DND-41 (cell line): ENCODE data around the gene PARVA.

Experiments used
- ATAC-seq: fragments of 200-7000 bp; cut with Tn5 transposase; 3 replicates; pipeline ENCODE4 v1.9.1; 2021; ENCODE audit warnings: low read depth; ENCODE audit not compliant: insufficient read depth
- DNase-seq: peaks from one replicate; pipeline ENCODE4 v3.0.0-alpha.2; 2020
- H2AFZ ChIP-seq: 2 replicates; pipeline ENCODE4 v1.6.0; 2012; ENCODE audit warnings: low read depth, low read length
- H3K27ac ChIP-seq: 2 replicates; pipeline ENCODE4 v1.5.1; 2012; ENCODE audit warnings: low read length, inconsistent platforms
- H3K27me3 ChIP-seq: fragments of 200-600 bp; sonication (generic); 2 replicates; pipeline ENCODE4 v1.6.0; 2012; ENCODE audit warnings: low read length, mild to moderate bottlenecking, inconsistent platforms; ENCODE audit not compliant: insufficient read depth, poor library complexity
- H3K36me3 ChIP-seq: 2 replicates; pipeline ENCODE4 v1.5.1; 2012; ENCODE audit warnings: low read length, inconsistent platforms; ENCODE audit not compliant: insufficient read depth
- H3K4me1 ChIP-seq: 2 replicates; pipeline ENCODE4 v1.5.1; 2012; ENCODE audit warnings: mild to moderate bottlenecking, low read length; ENCODE audit not compliant: insufficient read depth
- H3K4me2 ChIP-seq: 2 replicates; pipeline ENCODE4 v1.6.0; 2012; ENCODE audit warnings: mild to moderate bottlenecking, moderate library complexity, low read length, inconsistent platforms; ENCODE audit not compliant: insufficient read depth
- H3K4me3 ChIP-seq, 2 experiments: fragments of 200-600 bp in 1 of 2; shearing (Covaris generic) in 1 of 2; 2 replicates each; pipeline ENCODE4 v1.5.1; 2012 to 2016; ENCODE audit warnings: inconsistent platforms in 2 of 2, low read length in 2 of 2, mild to moderate bottlenecking in 2 of 2, low read depth in 1 of 2, moderate library complexity in 1 of 2
- H3K79me2 ChIP-seq: 2 replicates; pipeline ENCODE4 v1.6.0; 2012; ENCODE audit warnings: low read length, inconsistent platforms; ENCODE audit not compliant: insufficient read depth
- H3K9ac ChIP-seq: 2 replicates; pipeline ENCODE4 v1.6.0; 2012; ENCODE audit warnings: low read depth, mild to moderate bottlenecking, inconsistent platforms, low read length, moderate library complexity
- H3K9me3 ChIP-seq: 2 replicates; pipeline ENCODE4 v1.5.1; 2012; ENCODE audit warnings: low read length, moderate library complexity, mild to moderate bottlenecking, inconsistent platforms; ENCODE audit not compliant: insufficient read depth, severe bottlenecking
- H4K20me1 ChIP-seq: 2 replicates; pipeline ENCODE4 v1.6.0; 2012; ENCODE audit warnings: low read length; ENCODE audit not compliant: insufficient read depth
- CTCF ChIP-seq: IDR thresholded peaks from 2 replicates; pipeline ENCODE4 v1.5.1; 2012; ENCODE audit warnings: borderline replicate concordance, low read length, moderate library complexity, mild to moderate bottlenecking; ENCODE audit not compliant: poor library complexity, severe bottlenecking; ENCODE audit errors: extremely low read depth
- EZH2 ChIP-seq: IDR thresholded peaks from 3 replicates; pipeline ENCODE4 v1.6.1; 2012; ENCODE audit warnings: borderline replicate concordance, low read depth, mild to moderate bottlenecking, moderate library complexity, low read length, inconsistent platforms; ENCODE audit not compliant: severe bottlenecking

PARVA gene

DNA sequence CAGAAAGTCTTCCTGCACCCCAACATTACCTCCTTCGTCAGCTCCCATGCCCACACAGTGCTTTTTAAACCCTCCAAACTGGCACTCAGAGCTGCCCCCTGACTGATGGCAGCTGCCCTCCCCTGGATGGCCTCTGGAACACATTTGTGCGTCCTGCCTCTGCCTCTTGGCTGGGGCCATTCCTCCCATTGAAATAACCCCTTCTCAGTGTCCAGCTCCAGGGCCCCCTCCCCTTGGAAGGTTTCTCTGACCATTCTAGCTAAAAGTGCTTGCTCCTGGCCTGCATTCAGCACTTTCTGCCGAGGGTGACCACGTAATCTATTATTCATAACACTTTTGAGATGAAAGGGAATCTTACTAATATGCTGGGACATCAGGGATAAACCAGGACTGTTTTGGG lies 130.0 kb downstream of the PARVA start:
- Histone ChIP-seq H3K9ac (no peak overlapping the region), H3K4me3 (no peak overlapping the region), H4K20me1 (no peaks in the 10 kb centered on the region), H3K9me3 (no peaks in the 10 kb centered on the region), H3K79me2 (no peaks in the 10 kb centered on the region), H3K27ac (no peak overlapping the region), H3K4me1 (no peaks in the 10 kb centered on the region), H3K36me3 (no peaks in the 10 kb centered on the region), H3K4me2 (no peak overlapping the region), H2AFZ (no peak overlapping the region), H3K27me3 (peaks cover 29% of the 10 kb centered on the region)
- ATAC-seq (no peak), DNase-seq (no peak)
- no peak for TF ChIP-seq CTCF
- no peak for TF ChIP-seq EZH2

DNA sequence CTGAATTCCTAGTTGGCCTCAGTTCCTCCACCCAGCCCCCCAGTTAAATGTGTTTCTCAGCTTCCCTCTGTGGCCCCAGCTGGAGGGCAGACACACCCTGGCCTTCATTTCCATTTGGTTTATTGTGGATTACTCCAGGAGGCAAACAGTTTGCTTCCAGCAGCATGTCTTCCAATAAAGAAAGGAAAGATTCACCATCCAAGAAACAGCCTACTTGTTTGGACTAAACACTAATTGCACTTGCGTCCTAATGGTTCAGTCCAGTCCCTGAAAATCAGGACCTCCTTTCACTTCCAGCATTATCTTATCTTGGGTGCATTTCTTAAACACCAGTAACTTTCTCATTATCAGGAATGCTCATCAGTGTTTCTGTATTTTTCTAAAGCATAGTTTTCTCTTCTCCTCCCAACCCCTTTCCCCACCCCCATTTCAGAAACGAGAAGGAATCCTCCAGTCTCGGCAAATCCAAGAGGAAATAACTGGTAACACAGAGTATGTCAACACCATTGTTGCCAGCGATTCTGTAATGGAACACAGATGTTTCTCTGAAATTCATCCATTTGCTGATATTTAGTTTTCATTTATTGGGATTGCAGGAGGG lies 130.9 kb downstream of the PARVA start:
- Histone ChIP-seq H2AFZ (no peak overlapping the region), H3K4me3 (no peak overlapping the region), H3K27me3 (peaks cover 29% of the 10 kb centered on the region), H3K9me3 (no peaks in the 10 kb centered on the region), H3K36me3 (no peaks in the 10 kb centered on the region), H3K79me2 (no peaks in the 10 kb centered on the region), H3K4me2 (no peak overlapping the region), H4K20me1 (no peaks in the 10 kb centered on the region), H3K9ac (no peak overlapping the region), H3K4me1 (no peaks in the 10 kb centered on the region), H3K27ac (no peak overlapping the region)
- no peak for TF ChIP-seq CTCF
- no peak for TF ChIP-seq EZH2
- ATAC-seq (no peak), DNase-seq (no peak)

- Histone ChIP-seq H3K9ac (no peak overlapping the region), H3K27me3 (peaks cover 29% of the 10 kb centered on the region), H3K4me2 (no peak overlapping the region), H3K79me2 (no peaks in the 10 kb centered on the region), H3K36me3 (no peaks in the 10 kb centered on the region), H2AFZ (no peak overlapping the region), H3K4me1 (no peaks in the 10 kb centered on the region), H4K20me1 (no peaks in the 10 kb centered on the region), H3K9me3 (no peaks in the 10 kb centered on the region), H3K4me3 (no peak overlapping the region), H3K27ac (no peak overlapping the region)
- ATAC-seq (no peak), DNase-seq (no peak)
- TF ChIP-seq CTCF (no peak), EZH2 (no peak)
Observed at GRCh38 chr11:12509371-12509770, 132.0 kb downstream of the PARVA start.
